ENCODE data around the gene CDSN. TPM values are rescaled to one million over a fixed set of nuclear protein-coding genes. Genes with fewer than 3 reads are reported as not detected.
A peak's percentile ranks its signal among the peaks of the same experiment; 100 is the strongest.

CDSN gene
- total and polyA plus RNA-seq, 4 donors = not detected

- H3K4me3 ChIP-seq (ENCODE audit: low read length in 2 of 2) = no peak overlapping the region
- ATAC-seq (ENCODE audit: low FRiP score) (peak; percentile 92), DNase-seq (peak; percentile 91 to 95)
- no peaks in the 10 kb centered on the region for H3K4me1 ChIP-seq (ENCODE audit: control insufficient read depth in 1 of 2, insufficient read depth in 2 of 2, low read length in 2 of 2)
- intact Hi-C loops (cut with DNase I) = loop anchor here (5.0 to 10.0 kb wide), 3 partner anchors 170 to 343 kb away; partner anchors contain the start of genes FLOT1 (in 1 of the 2) and IER3 (in 1 of the 2)
- H3K27me3 ChIP-seq (ENCODE audit: control insufficient read depth in 1 of 2, insufficient read depth in 2 of 2, low read length in 1 of 2) = no peaks in the 10 kb centered on the region
- no peaks in the 10 kb centered on the region for H3K9me3 ChIP-seq (ENCODE audit: control insufficient read depth, low read length)
- H3K27ac ChIP-seq (ENCODE audit: low read depth in 1 of 2, low read length in 2 of 2) = no peak overlapping the region
- H3K36me3 ChIP-seq (ENCODE audit: control insufficient read depth in 1 of 2, insufficient read depth in 2 of 2, low read length in 1 of 2) = no peaks in the 10 kb centered on the region
- 8 to 9% methylated on average over 14 of the region's 14 CpGs for WGBS, 2 donors
Observed at GRCh38 chr6:31087494-31088089, 32.7 kb downstream of the CDSN start.

GRCh38 chr6:31086788-31087440, 33.3 kb downstream of the CDSN start:
- H3K27me3 ChIP-seq (ENCODE audit: control insufficient read depth in 1 of 2, insufficient read depth in 2 of 2, low read length in 1 of 2) = no peaks in the 10 kb centered on the region
- ATAC-seq (ENCODE audit: low FRiP score) (no peak), DNase-seq (no peak)
- 20 to 24% methylated on average over 7 of the region's 7 CpGs for WGBS, 2 donors
- no peaks in the 10 kb centered on the region for H3K9me3 ChIP-seq (ENCODE audit: control insufficient read depth, low read length)
- intact Hi-C loops (cut with DNase I) = loop anchor here (5.0 to 10.0 kb wide), 3 partner anchors 170 to 342 kb away; partner anchors contain the start of genes FLOT1 (in 1 of the 2) and IER3 (in 1 of the 2)
- H3K4me3 ChIP-seq (ENCODE audit: low read length in 2 of 2) = no peak overlapping the region
- no peaks in the 10 kb centered on the region for H3K36me3 ChIP-seq (ENCODE audit: control insufficient read depth in 1 of 2, insufficient read depth in 2 of 2, low read length in 1 of 2)
- no peaks in the 10 kb centered on the region for H3K4me1 ChIP-seq (ENCODE audit: control insufficient read depth in 1 of 2, insufficient read depth in 2 of 2, low read length in 2 of 2)
- no peak overlapping the region for H3K27ac ChIP-seq (ENCODE audit: low read depth in 1 of 2, low read length in 2 of 2)

- H3K9me3 ChIP-seq (ENCODE audit: control insufficient read depth, low read length) = no peaks in the 10 kb centered on the region
- ATAC-seq (ENCODE audit: low FRiP score) (peak; percentile 40), DNase-seq (peak in 1 of 2 donors; percentile 57)
- no peaks in the 10 kb centered on the region for H3K4me1 ChIP-seq (ENCODE audit: control insufficient read depth in 1 of 2, insufficient read depth in 2 of 2, low read length in 2 of 2)
- no peaks in the 10 kb centered on the region for H3K27me3 ChIP-seq (ENCODE audit: control insufficient read depth in 1 of 2, insufficient read depth in 2 of 2, low read length in 1 of 2)
- H3K36me3 ChIP-seq (ENCODE audit: control insufficient read depth in 1 of 2, insufficient read depth in 2 of 2, low read length in 1 of 2) = no peaks in the 10 kb centered on the region
- no peak overlapping the region for H3K27ac ChIP-seq (ENCODE audit: low read depth in 1 of 2, low read length in 2 of 2)
- no peak overlapping the region for H3K4me3 ChIP-seq (ENCODE audit: low read length in 2 of 2)
- intact Hi-C loops (cut with DNase I) = loop anchor here in 1 of 2 donors (10.0 kb wide), 1 partner anchor 339 kb away; the partner anchor contains the start of genes FLOT1 and IER3
- 34 to 36% methylated on average over 8 of the region's 8 CpGs for WGBS, 2 donors
Observed at GRCh38 chr6:31083742-31084354, 36.4 kb downstream of the CDSN start.

- no peak for ATAC-seq (ENCODE audit: low FRiP score)
- H3K9me3 ChIP-seq (ENCODE audit: control insufficient read depth, low read length) = no peaks in the 10 kb centered on the region
- H3K4me3 ChIP-seq (ENCODE audit: low read length in 2 of 2) = no peak overlapping the region
- no peaks in the 10 kb centered on the region for H3K4me1 ChIP-seq (ENCODE audit: control insufficient read depth in 1 of 2, insufficient read depth in 2 of 2, low read length in 2 of 2)
- DNase-seq = no peak
- H3K36me3 ChIP-seq (ENCODE audit: control insufficient read depth in 1 of 2, insufficient read depth in 2 of 2, low read length in 1 of 2) = no peaks in the 10 kb centered on the region
- intact Hi-C loops (cut with DNase I) = loop anchor here in 1 of 2 donors (10.0 kb wide), 1 partner anchor 337 kb away; the partner anchor contains the start of genes FLOT1 and IER3
- H3K27me3 ChIP-seq (ENCODE audit: control insufficient read depth in 1 of 2, insufficient read depth in 2 of 2, low read length in 1 of 2) = no peaks in the 10 kb centered on the region
- H3K27ac ChIP-seq (ENCODE audit: low read depth in 1 of 2, low read length in 2 of 2) = no peak overlapping the region
- WGBS, 2 donors = 80 to 81% methylated on average over 6 of the region's 6 CpGs
Observed at GRCh38 chr6:31081872-31082271, 38.4 kb downstream of the CDSN start.

GRCh38 chr6:31079656-31080261, 40.5 kb downstream of the CDSN start:
- WGBS, 2 donors = 19 to 21% methylated on average over 22 of the region's 22 CpGs
- ATAC-seq (ENCODE audit: low FRiP score) = peak; percentile 75
- intact Hi-C loops (cut with DNase I) = loop anchor here (5.0 to 10.0 kb wide), 3 partner anchors 162 to 335 kb away; partner anchors contain the start of genes FLOT1 (in 1 of the 2) and IER3 (in 1 of the 2)
- H3K36me3 ChIP-seq (ENCODE audit: control insufficient read depth in 1 of 2, insufficient read depth in 2 of 2, low read length in 1 of 2) = no peaks in the 10 kb centered on the region
- no peak overlapping the region for H3K4me3 ChIP-seq (ENCODE audit: low read length in 2 of 2)
- no peaks in the 10 kb centered on the region for H3K9me3 ChIP-seq (ENCODE audit: control insufficient read depth, low read length)
- peak in 1 of 2 donors; percentile 65 for DNase-seq
- H3K27me3 ChIP-seq (ENCODE audit: control insufficient read depth in 1 of 2, insufficient read depth in 2 of 2, low read length in 1 of 2) = no peaks in the 10 kb centered on the region
- H3K27ac ChIP-seq (ENCODE audit: low read depth in 1 of 2, low read length in 2 of 2) = no peak overlapping the region
- H3K4me1 ChIP-seq (ENCODE audit: control insufficient read depth in 1 of 2, insufficient read depth in 2 of 2, low read length in 2 of 2) = no peaks in the 10 kb centered on the region

- intact Hi-C loops (cut with DNase I) = loop anchor here (5.0 kb wide), 2 partner anchors 159 to 249 kb away; no protein-coding TSS in a partner anchor
- Histone ChIP-seq H3K27me3 (ENCODE audit: control insufficient read depth in 1 of 2, insufficient read depth in 2 of 2, low read length in 1 of 2) (no peaks in the 10 kb centered on the region), H3K4me3 (ENCODE audit: low read length in 2 of 2) (no peak overlapping the region), H3K9me3 (ENCODE audit: control insufficient read depth, low read length) (no peaks in the 10 kb centered on the region), H3K4me1 (ENCODE audit: control insufficient read depth in 1 of 2, insufficient read depth in 2 of 2, low read length in 2 of 2) (no peaks in the 10 kb centered on the region), H3K27ac (ENCODE audit: low read depth in 1 of 2, low read length in 2 of 2) (no peak overlapping the region), H3K36me3 (ENCODE audit: control insufficient read depth in 1 of 2, insufficient read depth in 2 of 2, low read length in 1 of 2) (no peaks in the 10 kb centered on the region)
- WGBS, 2 donors = 66 to 69% methylated on average over 4 of the region's 4 CpGs
- DNase-seq = no peak
- ATAC-seq (ENCODE audit: low FRiP score) = no peak
Observed at GRCh38 chr6:31076611-31077010, 43.6 kb downstream of the CDSN start.

- Histone ChIP-seq H3K4me1 (ENCODE audit: control insufficient read depth in 1 of 2, insufficient read depth in 2 of 2, low read length in 2 of 2) (no peaks in the 10 kb centered on the region), H3K27ac (ENCODE audit: low read depth in 1 of 2, low read length in 2 of 2) (no peak overlapping the region), H3K36me3 (ENCODE audit: control insufficient read depth in 1 of 2, insufficient read depth in 2 of 2, low read length in 1 of 2) (no peaks in the 10 kb centered on the region), H3K4me3 (ENCODE audit: low read length in 2 of 2) (no peak overlapping the region), H3K9me3 (ENCODE audit: control insufficient read depth, low read length) (no peaks in the 10 kb centered on the region), H3K27me3 (ENCODE audit: control insufficient read depth in 1 of 2, insufficient read depth in 2 of 2, low read length in 1 of 2) (no peaks in the 10 kb centered on the region)
- DNase-seq (no peak), ATAC-seq (ENCODE audit: low FRiP score) (no peak)
- WGBS, 2 donors = 85 to 91% methylated on average over 1 of the region's 1 CpG
- intact Hi-C loops (cut with DNase I) = loop anchor here (5.0 kb wide), 2 partner anchors 158 to 248 kb away; no protein-coding TSS in a partner anchor
Observed at GRCh38 chr6:31075528-31075927, 44.7 kb downstream of the CDSN start.

GRCh38 chr6:31074401-31074800, 45.8 kb downstream of the CDSN start:
- no peak for DNase-seq
- intact Hi-C loops (cut with DNase I) = loop anchor here in 1 of 2 donors (5.0 kb wide), 1 partner anchor 157 kb away; no protein-coding TSS in a partner anchor

More at GRCh38 chr6:31074401-31074800, 45.8 kb downstream of the CDSN start:
- Histone ChIP-seq H3K36me3 (ENCODE audit: control insufficient read depth in 1 of 2, insufficient read depth in 2 of 2, low read length in 1 of 2) (no peaks in the 10 kb centered on the region), H3K27me3 (ENCODE audit: control insufficient read depth in 1 of 2, insufficient read depth in 2 of 2, low read length in 1 of 2) (no peaks in the 10 kb centered on the region), H3K4me1 (ENCODE audit: control insufficient read depth in 1 of 2, insufficient read depth in 2 of 2, low read length in 2 of 2) (no peaks in the 10 kb centered on the region), H3K4me3 (ENCODE audit: low read length in 2 of 2) (no peak overlapping the region), H3K9me3 (ENCODE audit: control insufficient read depth, low read length) (no peaks in the 10 kb centered on the region), H3K27ac (ENCODE audit: low read depth in 1 of 2, low read length in 2 of 2) (no peak overlapping the region)
- 77 to 81% methylated on average over 4 of the region's 4 CpGs for WGBS, 2 donors
- no peak for ATAC-seq (ENCODE audit: low FRiP score)

Measured in aorta (tissue), 5 donors.